ENCODE results near the gene ZFP36L2.

The ZFP36L2 gene

GRCh38 chr2:43186679-43187374, 39.6 kb downstream of the ZFP36L2 start:
- Histone ChIP-seq H2AFZ (ENCODE audit: low read depth, low read length) (no peak overlapping the region), H2BK15ac (ENCODE audit: low read depth, poor library complexity, severe bottlenecking) (peak overlapping the region; percentile 91), H3K4me2 (ENCODE audit: low read length, poor library complexity, severe bottlenecking) (no peak overlapping the region), H3K9ac (ENCODE audit: low read length) (no peak overlapping the region), H3K27me3 (ENCODE audit: control insufficient read depth in 1 of 2, insufficient read depth in 1 of 2, low read length in 2 of 2) (no peaks in the 10 kb centered on the region), H3K9me3 (ENCODE audit: control insufficient read depth, low read length) (no peaks in the 10 kb centered on the region), H3K27ac (ENCODE audit: low read length, poor library complexity, severe bottlenecking) (no peak overlapping the region), H2BK12ac (ENCODE audit: low read length in 2 of 2) (peak overlapping the region; percentile 76 to 79), H4K8ac (ENCODE audit: low read length) (peak overlapping the region; percentile 28), H3K4me3 (ENCODE audit: insufficient read depth in 1 of 2, low read depth in 1 of 2, low read length in 2 of 2) (no peak overlapping the region), H3K23ac (ENCODE audit: low read length in 2 of 2) (no peak overlapping the region), H3K18ac (ENCODE audit: low read depth in 1 of 2, low read length in 2 of 2) (peak overlapping the region; percentile 33 to 74), H3K36me3 (ENCODE audit: control insufficient read depth in 1 of 2, insufficient read depth in 2 of 2, low read depth in 1 of 2, low read length in 2 of 2) (no peaks in the 10 kb centered on the region), H3K4me1 (ENCODE audit: control insufficient read depth, insufficient read depth, low read depth, low read length) (peaks cover 29% of the 10 kb centered on the region), H2BK5ac (ENCODE audit: low read depth, low read length, poor library complexity, severe bottlenecking) (no peak overlapping the region), H3K4ac (ENCODE audit: low read depth in 1 of 2, low read length in 2 of 2) (peak overlapping the region in 1 of 2 experiments; percentile 53), H3K14ac (ENCODE audit: low read length in 2 of 2) (peak overlapping the region in 1 of 2 experiments; percentile 51), H3K79me1 (replicated peaks; ENCODE audit: low read length, poor library complexity, severe bottlenecking) (no peaks in the 10 kb centered on the region), H2BK120ac (ENCODE audit: low read depth, low read length) (no peak overlapping the region), H4K91ac (ENCODE audit: low read length) (no peak overlapping the region), H2AK5ac (ENCODE audit: low read length, severe bottlenecking) (peak overlapping the region; percentile 71)
- DNase-seq: no peak
- WGBS: 71% methylated on average over 11 of the region's 12 CpGs

- H3K4me3 ChIP-seq (ENCODE audit: insufficient read depth in 1 of 2, low read depth in 1 of 2, low read length in 2 of 2): no peak overlapping the region
- no peak overlapping the region for H2BK15ac ChIP-seq (ENCODE audit: low read depth, poor library complexity, severe bottlenecking)
These were observed 40.1 kb downstream of the ZFP36L2 start for GRCh38 chr2:43186321-43186678.

GRCh38 chr2:43185146-43185545, 41.3 kb downstream of the ZFP36L2 start:
- Histone ChIP-seq H2BK120ac (ENCODE audit: low read depth, low read length) (peak overlapping the region; percentile 39), H3K18ac (ENCODE audit: low read depth in 1 of 2, low read length in 2 of 2) (peak overlapping the region in 1 of 2 experiments; percentile 61), H2BK12ac (ENCODE audit: low read length in 2 of 2) (peak overlapping the region in 1 of 2 experiments; percentile 70), H3K4ac (ENCODE audit: low read depth in 1 of 2, low read length in 2 of 2) (no peak overlapping the region), H3K36me3 (ENCODE audit: control insufficient read depth in 1 of 2, insufficient read depth in 2 of 2, low read depth in 1 of 2, low read length in 2 of 2) (no peaks in the 10 kb centered on the region), H2AK5ac (ENCODE audit: low read length, severe bottlenecking) (peak overlapping the region; percentile 87), H3K14ac (ENCODE audit: low read length in 2 of 2) (no peak overlapping the region), H4K91ac (ENCODE audit: low read length) (peak overlapping the region; percentile 74), H3K4me2 (ENCODE audit: low read length, poor library complexity, severe bottlenecking) (no peak overlapping the region), H3K23ac (ENCODE audit: low read length in 2 of 2) (no peak overlapping the region), H3K9ac (ENCODE audit: low read length) (no peak overlapping the region), H3K9me3 (ENCODE audit: control insufficient read depth, low read length) (no peaks in the 10 kb centered on the region), H3K27ac (ENCODE audit: low read length, poor library complexity, severe bottlenecking) (peak overlapping the region; percentile 66), H3K4me1 (ENCODE audit: control insufficient read depth, insufficient read depth, low read depth, low read length) (peaks cover 18% of the 10 kb centered on the region), H3K27me3 (ENCODE audit: control insufficient read depth in 1 of 2, insufficient read depth in 1 of 2, low read length in 2 of 2) (no peaks in the 10 kb centered on the region), H2BK5ac (ENCODE audit: low read depth, low read length, poor library complexity, severe bottlenecking) (no peak overlapping the region), H2BK15ac (ENCODE audit: low read depth, poor library complexity, severe bottlenecking) (no peak overlapping the region), H3K4me3 (ENCODE audit: insufficient read depth in 1 of 2, low read depth in 1 of 2, low read length in 2 of 2) (no peak overlapping the region), H4K8ac (ENCODE audit: low read length) (peak overlapping the region; percentile 31), H3K79me1 (replicated peaks; ENCODE audit: low read length, poor library complexity, severe bottlenecking) (no peaks in the 10 kb centered on the region), H2AFZ (ENCODE audit: low read depth, low read length) (no peak overlapping the region)
- peak; percentile 84 for DNase-seq
- WGBS: 29% methylated on average over 4 of the region's 4 CpGs

More at GRCh38 chr2:43186321-43186678, 40.1 kb downstream of the ZFP36L2 start:
- peak overlapping the region; percentile 76 to 79 for H2BK12ac ChIP-seq (ENCODE audit: low read length in 2 of 2)
- H3K23ac ChIP-seq (ENCODE audit: low read length in 2 of 2): no peak overlapping the region
- no peak overlapping the region for H4K91ac ChIP-seq (ENCODE audit: low read length)
- H3K36me3 ChIP-seq (ENCODE audit: control insufficient read depth in 1 of 2, insufficient read depth in 2 of 2, low read depth in 1 of 2, low read length in 2 of 2): no peaks in the 10 kb centered on the region
- H3K9ac ChIP-seq (ENCODE audit: low read length): no peak overlapping the region
- H3K27ac ChIP-seq (ENCODE audit: low read length, poor library complexity, severe bottlenecking): no peak overlapping the region
- peak overlapping the region in 1 of 2 experiments; percentile 53 for H3K4ac ChIP-seq (ENCODE audit: low read depth in 1 of 2, low read length in 2 of 2)
- no peaks in the 10 kb centered on the region for H3K9me3 ChIP-seq (ENCODE audit: control insufficient read depth, low read length)
- H3K18ac ChIP-seq (ENCODE audit: low read depth in 1 of 2, low read length in 2 of 2): peak overlapping the region; percentile 33 to 74
- DNase-seq: no peak
- H4K8ac ChIP-seq (ENCODE audit: low read length): no peak overlapping the region
- H3K79me1 ChIP-seq (replicated peaks; ENCODE audit: low read length, poor library complexity, severe bottlenecking): no peaks in the 10 kb centered on the region
- H2AK5ac ChIP-seq (ENCODE audit: low read length, severe bottlenecking): peak overlapping the region; percentile 71
- no peak overlapping the region for H3K4me2 ChIP-seq (ENCODE audit: low read length, poor library complexity, severe bottlenecking)
- H2BK5ac ChIP-seq (ENCODE audit: low read depth, low read length, poor library complexity, severe bottlenecking): no peak overlapping the region
- H3K4me1 ChIP-seq (ENCODE audit: control insufficient read depth, insufficient read depth, low read depth, low read length): peaks cover 24% of the 10 kb centered on the region
- no peak overlapping the region for H2BK120ac ChIP-seq (ENCODE audit: low read depth, low read length)
- no peaks in the 10 kb centered on the region for H3K27me3 ChIP-seq (ENCODE audit: control insufficient read depth in 1 of 2, insufficient read depth in 1 of 2, low read length in 2 of 2)
- peak overlapping the region in 1 of 2 experiments; percentile 51 for H3K14ac ChIP-seq (ENCODE audit: low read length in 2 of 2)
- 95% methylated on average over 6 of the region's 6 CpGs for WGBS
- H2AFZ ChIP-seq (ENCODE audit: low read depth, low read length): no peak overlapping the region

GRCh38 chr2:43184339-43184895, 42.0 kb downstream of the ZFP36L2 start:
- no peaks in the 10 kb centered on the region for H3K27me3 ChIP-seq (ENCODE audit: control insufficient read depth in 1 of 2, insufficient read depth in 1 of 2, low read length in 2 of 2)
- H3K14ac ChIP-seq (ENCODE audit: low read length in 2 of 2): no peak overlapping the region
- H3K9ac ChIP-seq (ENCODE audit: low read length): no peak overlapping the region
- no peak overlapping the region for H3K4me3 ChIP-seq (ENCODE audit: insufficient read depth in 1 of 2, low read depth in 1 of 2, low read length in 2 of 2)
- no peak overlapping the region for H4K91ac ChIP-seq (ENCODE audit: low read length)
- peak overlapping the region in 1 of 2 experiments; percentile 84 for H3K18ac ChIP-seq (ENCODE audit: low read depth in 1 of 2, low read length in 2 of 2)
- H3K9me3 ChIP-seq (ENCODE audit: control insufficient read depth, low read length): no peaks in the 10 kb centered on the region
- peak overlapping the region; percentile 55 for H4K8ac ChIP-seq (ENCODE audit: low read length)
- no peak overlapping the region for H3K23ac ChIP-seq (ENCODE audit: low read length in 2 of 2)
- H3K4ac ChIP-seq (ENCODE audit: low read depth in 1 of 2, low read length in 2 of 2): no peak overlapping the region
- peak overlapping the region; percentile 49 to 69 for H2BK12ac ChIP-seq (ENCODE audit: low read length in 2 of 2)
- H2AFZ ChIP-seq (ENCODE audit: low read depth, low read length): no peak overlapping the region
- H3K4me1 ChIP-seq (ENCODE audit: control insufficient read depth, insufficient read depth, low read depth, low read length): peaks cover 21% of the 10 kb centered on the region
- peak overlapping the region; percentile 63 for H2BK15ac ChIP-seq (ENCODE audit: low read depth, poor library complexity, severe bottlenecking)
- H3K36me3 ChIP-seq (ENCODE audit: control insufficient read depth in 1 of 2, insufficient read depth in 2 of 2, low read depth in 1 of 2, low read length in 2 of 2): no peaks in the 10 kb centered on the region
- H3K27ac ChIP-seq (ENCODE audit: low read length, poor library complexity, severe bottlenecking): peak overlapping the region; percentile 66
- WGBS: 68% methylated on average over 12 of the region's 12 CpGs
- peak; percentile 78 for DNase-seq
- peak overlapping the region; percentile 39 for H2BK120ac ChIP-seq (ENCODE audit: low read depth, low read length)
- H2AK5ac ChIP-seq (ENCODE audit: low read length, severe bottlenecking): peak overlapping the region; percentile 92
- H2BK5ac ChIP-seq (ENCODE audit: low read depth, low read length, poor library complexity, severe bottlenecking): no peak overlapping the region
- H3K4me2 ChIP-seq (ENCODE audit: low read length, poor library complexity, severe bottlenecking): no peak overlapping the region
- no peaks in the 10 kb centered on the region for H3K79me1 ChIP-seq (replicated peaks; ENCODE audit: low read length, poor library complexity, severe bottlenecking)
